Stimulated activated CD4-positive, alpha-beta T cell treated with anti-CD3 and anti-CD28 coated beads, Interleukin-15, amount 100 ng/mL, for 24 hours (primary cell): Measurements from ENCODE around the gene HSPA5.
"Not testable (repeated sequence)": the region's sequence is repeated elsewhere in the genome, so short reads cannot be mapped to it uniquely, and the experiment has no call there.

Experiments
- DNase-seq: peaks from one replicate; pipeline ENCODE4 v3.0.0-alpha.2; 2020

The HSPA5 gene

GRCh38 chr9:125241000-125241862, at the start of gene HSPA5:
Gene HSPA5 (minus strand): TSS chr9:125241343. CDS start chr9:125241126, 217 bp downstream.
- DNase-seq = peak; percentile 100

- not testable (repeated sequence) for DNase-seq
Observed at GRCh38 chr9:125286935-125287433, 45.8 kb upstream of the HSPA5 start.

- DNase-seq = no peak
Observed at GRCh38 chr9:125284855-125285254, 43.7 kb upstream of the HSPA5 start.

DNA sequence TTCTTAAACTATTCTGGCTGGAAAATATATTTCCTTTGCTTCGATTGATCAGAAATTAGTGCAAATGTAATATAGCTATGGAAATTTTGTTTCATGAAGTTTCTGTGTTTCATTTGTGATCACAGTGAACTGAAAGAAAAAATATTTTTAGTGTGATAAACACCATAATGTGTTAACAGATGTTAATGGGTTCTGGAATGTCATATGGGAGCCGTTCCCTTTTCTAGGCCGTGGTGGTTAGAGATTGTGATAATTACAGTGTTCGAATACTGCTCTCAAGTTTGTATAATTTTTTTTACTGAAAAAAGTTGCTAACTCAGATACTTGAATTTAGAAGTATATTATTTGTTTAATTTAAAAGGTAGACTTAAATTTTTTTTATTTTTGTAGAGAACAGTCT, 39.8 kb upstream of the HSPA5 start:
- DNase-seq = no peak

DNA sequence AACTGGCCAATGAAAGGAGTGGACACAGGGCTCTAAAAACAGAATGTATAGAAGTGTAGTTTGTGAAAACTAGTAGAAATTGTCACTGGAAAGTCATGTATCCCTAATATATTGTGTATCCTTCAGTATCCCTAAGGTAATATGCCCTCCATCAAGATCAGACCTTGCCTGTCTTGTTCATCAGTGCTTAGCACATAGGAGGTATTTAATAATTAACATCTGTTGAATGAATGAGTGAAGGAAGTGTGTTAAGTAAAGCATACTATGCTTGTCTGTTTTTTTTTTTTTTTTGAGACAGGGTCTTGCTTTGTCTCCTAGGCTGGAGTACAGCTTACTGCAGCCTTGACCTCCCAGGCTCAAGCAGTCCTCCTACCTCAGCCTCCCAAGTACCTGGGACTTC, 36.3 kb upstream of the HSPA5 start:
- no peak for DNase-seq

DNA sequence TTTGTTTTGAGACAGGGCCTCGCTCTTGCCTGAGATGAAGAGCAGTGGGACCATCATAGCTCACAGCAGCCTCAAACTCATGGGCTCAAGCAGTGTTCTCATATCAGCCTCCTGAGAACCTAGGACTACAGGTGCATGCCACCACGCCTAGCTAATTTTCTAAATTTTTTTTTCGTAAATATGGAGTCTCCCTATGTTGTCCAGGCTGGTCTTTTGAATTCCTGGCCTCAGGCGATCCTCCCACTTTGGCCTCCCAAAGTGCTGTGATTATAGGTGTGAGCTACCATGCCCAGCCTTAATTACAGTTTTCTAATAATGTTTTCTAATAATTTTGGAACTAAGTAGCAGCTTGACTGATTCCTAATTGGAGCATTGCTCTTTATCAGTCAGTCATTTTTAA, 35.6 kb upstream of the HSPA5 start:
- no peak for DNase-seq

DNA sequence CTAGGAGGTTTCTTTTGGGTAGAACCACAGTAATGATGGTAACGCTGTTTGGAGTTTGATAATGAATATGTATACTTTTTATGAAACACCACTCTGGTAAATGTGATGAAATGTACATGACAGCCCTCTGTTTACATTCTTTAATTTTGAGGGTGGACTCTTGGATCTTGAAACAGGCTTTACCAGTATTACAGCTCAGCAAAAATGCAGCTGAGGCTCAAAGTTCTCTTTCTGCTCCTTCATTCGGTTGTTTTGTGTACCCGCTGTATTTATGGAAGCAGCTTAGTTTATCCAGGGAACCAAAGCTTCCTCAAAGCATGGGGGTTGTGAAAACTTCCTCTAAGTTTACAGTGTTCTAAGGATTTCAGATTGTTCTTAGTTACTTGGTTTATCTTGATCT, 31.6 kb upstream of the HSPA5 start:
- DNase-seq = no peak

- no peak for DNase-seq
Observed at GRCh38 chr9:125271081-125271480, 29.9 kb upstream of the HSPA5 start.

GRCh38 chr9:125269014-125269397, 27.9 kb upstream of the HSPA5 start:
- no peak for DNase-seq

GRCh38 chr9:125268394-125269013, 27.4 kb upstream of the HSPA5 start:
- no peak for DNase-seq

DNA sequence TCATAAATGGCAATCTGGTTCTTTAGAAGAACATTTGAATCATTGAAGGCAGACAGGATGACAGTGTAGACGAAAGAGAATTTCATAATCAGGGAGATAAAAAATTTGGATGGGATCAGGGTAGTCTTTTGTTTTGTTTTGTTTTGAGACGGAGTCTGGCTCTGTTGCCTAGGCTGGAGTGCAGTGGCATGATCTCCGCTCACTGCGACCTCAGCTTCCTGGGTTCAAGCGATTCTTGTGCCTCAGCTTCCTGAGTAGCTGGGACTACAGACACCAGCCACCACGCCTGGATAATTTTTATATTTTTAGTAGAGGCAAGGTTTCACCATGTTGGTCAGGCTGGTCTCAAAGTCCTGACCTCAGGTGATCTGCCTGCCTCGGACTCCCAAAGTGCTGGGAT, 22.9 kb upstream of the HSPA5 start:
- DNase-seq = not testable (repeated sequence)

DNA sequence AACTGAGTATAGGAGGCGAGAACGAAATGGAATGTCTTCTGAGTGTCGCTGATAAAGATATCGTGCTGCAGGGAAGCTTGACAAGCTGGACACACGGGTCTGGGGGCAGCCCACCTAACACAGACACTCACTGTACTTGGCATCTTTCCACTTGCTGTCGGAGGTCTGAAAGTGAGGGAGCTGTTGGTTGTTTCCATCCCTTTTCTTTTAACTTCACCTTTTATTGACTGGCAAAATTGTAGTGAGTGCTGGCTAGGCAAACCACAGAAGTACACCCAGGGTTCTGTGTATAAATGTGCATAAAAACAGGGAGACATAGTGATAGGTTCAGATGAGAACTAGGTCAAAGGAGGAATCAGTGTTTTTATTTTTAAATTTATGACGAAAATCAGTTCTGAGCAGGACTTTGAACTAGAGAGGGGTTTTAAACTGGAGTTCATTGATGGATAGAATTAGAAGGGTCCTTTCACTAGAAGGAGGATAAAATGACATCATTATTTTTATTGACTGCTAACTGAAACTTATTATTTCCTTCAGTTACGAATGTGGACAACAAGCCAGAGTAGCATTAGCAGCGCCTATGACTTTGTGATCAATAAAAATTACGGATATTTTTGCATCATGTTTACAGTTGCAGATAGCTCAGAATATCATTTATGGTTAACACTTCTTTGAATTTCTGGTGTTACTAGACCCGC, 21.3 kb upstream of the HSPA5 start:
- DNase-seq = no peak

- peak; percentile 92 for DNase-seq
Observed at GRCh38 chr9:125261501-125262293, 20.6 kb upstream of the HSPA5 start, which contains the start of gene GAPVD1. Gene GAPVD1 (plus strand): TSS chr9:125261826. CDS start chr9:125298922, 37,096 bp downstream.

GRCh38 chr9:125260561-125260960, 19.4 kb upstream of the HSPA5 start:
- DNase-seq = no peak

DNA sequence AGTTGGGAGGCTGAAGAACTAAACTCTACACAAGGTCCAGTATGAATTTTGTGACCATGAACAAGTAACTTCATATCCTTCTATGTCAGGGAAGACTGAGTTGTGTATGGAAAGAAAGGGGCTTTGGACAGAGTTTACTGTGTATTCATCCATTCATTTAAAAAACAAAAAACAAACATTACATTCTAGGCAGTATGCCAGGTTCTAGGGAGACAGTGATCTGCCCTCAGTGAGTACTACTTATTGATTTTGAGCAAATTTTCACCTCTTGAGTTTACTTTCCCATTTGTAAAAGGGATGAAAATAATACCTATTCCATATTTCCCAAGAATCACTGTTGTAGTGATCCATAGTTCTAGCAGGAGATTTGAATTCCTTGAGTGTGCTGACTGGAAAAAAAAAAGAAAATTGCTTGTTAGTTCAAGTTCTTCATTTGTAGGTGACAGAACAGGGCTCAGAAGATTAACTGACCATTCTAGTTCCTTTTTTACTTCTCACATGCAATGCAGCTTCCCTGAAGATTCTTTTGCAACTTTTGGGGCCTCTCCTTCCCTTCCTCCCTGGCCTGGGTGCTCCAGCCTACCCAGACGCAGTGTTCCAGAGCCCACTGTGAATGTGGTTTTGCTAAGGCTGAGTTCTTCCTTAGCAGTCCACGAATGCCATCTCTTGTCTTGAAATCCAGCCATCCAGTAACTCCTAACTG, 17.8 kb upstream of the HSPA5 start:
- DNase-seq = no peak

GRCh38 chr9:125258160-125258785, 17.1 kb upstream of the HSPA5 start:
- DNase-seq = no peak

DNA sequence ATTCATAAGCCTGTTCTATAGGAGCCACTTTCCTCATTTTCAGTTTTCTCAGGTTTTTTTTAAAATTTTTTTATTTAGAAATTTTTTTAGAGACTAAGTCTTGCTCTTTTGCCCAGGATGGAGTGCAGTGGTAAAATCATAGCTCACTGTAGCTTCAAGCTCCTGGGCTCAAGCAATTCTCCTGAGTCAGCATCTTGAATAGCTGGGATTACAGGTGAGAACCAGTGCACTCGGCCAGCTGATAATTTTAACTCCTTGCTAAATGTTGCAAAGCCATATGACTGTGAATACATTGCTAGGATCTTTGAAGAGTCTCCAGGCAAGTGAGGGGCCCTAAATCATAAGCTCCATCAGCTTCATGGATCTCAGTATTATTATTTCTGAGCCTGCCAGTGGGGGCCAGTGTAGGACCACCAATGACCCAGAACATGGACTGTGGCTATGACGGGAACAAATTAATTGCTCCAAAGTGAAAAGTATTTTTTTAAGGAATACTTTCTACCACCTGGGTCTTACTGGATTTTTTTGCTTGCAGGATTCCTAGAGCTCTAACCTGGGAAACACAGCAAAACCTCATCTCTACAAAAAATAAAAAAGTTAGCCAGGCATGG, 14.7 kb upstream of the HSPA5 start:
- no peak for DNase-seq

DNA sequence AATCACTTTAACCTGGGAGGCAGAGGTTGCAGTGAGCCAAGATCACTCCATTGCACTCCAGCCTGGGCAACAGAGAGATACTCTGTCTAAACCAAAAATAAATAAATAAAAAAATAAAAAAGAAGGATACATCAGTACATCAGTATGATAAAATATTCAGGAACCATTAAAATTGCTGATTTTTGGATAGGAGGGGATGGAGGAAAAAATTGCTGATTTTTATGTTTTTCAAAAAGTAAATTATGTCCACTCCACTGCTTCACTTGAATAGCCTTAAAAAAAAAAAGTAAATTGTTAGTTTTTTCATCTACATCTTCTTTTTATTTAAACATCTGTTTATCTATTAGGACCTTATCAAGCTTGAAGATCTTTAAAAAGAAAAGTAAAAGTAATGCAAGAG, 13.1 kb upstream of the HSPA5 start:
- no peak for DNase-seq

DNA sequence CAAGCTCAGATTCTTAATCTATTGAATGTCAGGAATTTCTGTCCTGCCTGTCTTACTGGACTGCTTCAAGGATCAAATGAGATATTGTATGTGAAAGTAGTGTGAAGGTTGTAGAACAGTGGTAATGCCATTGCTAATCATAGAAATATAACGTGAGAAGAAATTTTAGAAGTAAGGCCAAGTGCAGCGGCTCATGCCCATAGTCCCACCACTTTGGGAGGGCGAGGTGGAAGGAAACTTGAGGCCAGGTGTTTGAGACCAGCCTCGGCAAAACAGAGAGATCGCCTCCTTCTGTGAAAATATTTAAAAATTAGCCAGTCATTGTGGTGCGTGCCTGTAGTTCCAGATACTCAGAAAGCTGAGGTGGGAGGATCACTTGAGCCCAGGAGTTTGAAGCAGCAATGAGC, 5.1 kb upstream of the HSPA5 start:
- no peak for DNase-seq

- DNase-seq = no peak
Observed at GRCh38 chr9:125243792-125244260, 2.7 kb upstream of the HSPA5 start.
